ENCODE results near the gene RAB25.
"Not testable (repeated sequence)": the region's sequence is repeated elsewhere in the genome, so short reads cannot be mapped to it uniquely, and the experiment has no call there.

Gene RAB25

GRCh38 chr1:156104065-156104810, 43.3 kb downstream of the RAB25 start:
- no peak for DNase-seq

- DNase-seq = no peak
These were observed 44.2 kb downstream of the RAB25 start for GRCh38 chr1:156104861-156105832.

GRCh38 chr1:156106624-156107488, 45.9 kb downstream of the RAB25 start:
- no peak for DNase-seq

- no peak for DNase-seq
These were observed 47.1 kb downstream of the RAB25 start for GRCh38 chr1:156108057-156108456.

- no peak for DNase-seq
These were observed 47.8 kb downstream of the RAB25 start for GRCh38 chr1:156108664-156109241.

GRCh38 chr1:156110252-156110651, 49.3 kb downstream of the RAB25 start:
- DNase-seq = no peak

GRCh38 chr1:156111355-156111962, 50.5 kb downstream of the RAB25 start:
- DNase-seq = no peak

- no peak for DNase-seq
These were observed 51.5 kb downstream of the RAB25 start for GRCh38 chr1:156112276-156113137.

- no peak for DNase-seq
These were observed 52.5 kb downstream of the RAB25 start for GRCh38 chr1:156113282-156113950.

- peak; percentile 57 for DNase-seq
These were observed 53.4 kb downstream of the RAB25 start, which contains the start of gene LMNA for GRCh38 chr1:156114101-156114918. Gene LMNA, plus strand, starts transcription at chr1:156114711. Its CDS starts 208 bp downstream, at chr1:156114919.

- DNase-seq = no peak
These were observed 54.1 kb downstream of the RAB25 start for GRCh38 chr1:156114919-156115513.

GRCh38 chr1:156115514-156116374, 54.8 kb downstream of the RAB25 start:
- DNase-seq = peak; percentile 13

GRCh38 chr1:156116731-156117130, 55.8 kb downstream of the RAB25 start:
- not testable (repeated sequence) for DNase-seq

GRCh38 chr1:156117414-156118176, 56.6 kb downstream of the RAB25 start:
- no peak for DNase-seq

- no peak for DNase-seq
These were observed 57.4 kb downstream of the RAB25 start for GRCh38 chr1:156118177-156118868.

- DNase-seq = no peak
These were observed 58.7 kb downstream of the RAB25 start for GRCh38 chr1:156119503-156120209.
